ENCODE data around the gene DSCAML1. TPM values are rescaled to one million over a fixed set of nuclear protein-coding genes. Genes with fewer than 3 reads are reported as not detected.

Gene DSCAML1
- total RNA-seq, 1 experiment from 2014 or later = not detected

DNA sequence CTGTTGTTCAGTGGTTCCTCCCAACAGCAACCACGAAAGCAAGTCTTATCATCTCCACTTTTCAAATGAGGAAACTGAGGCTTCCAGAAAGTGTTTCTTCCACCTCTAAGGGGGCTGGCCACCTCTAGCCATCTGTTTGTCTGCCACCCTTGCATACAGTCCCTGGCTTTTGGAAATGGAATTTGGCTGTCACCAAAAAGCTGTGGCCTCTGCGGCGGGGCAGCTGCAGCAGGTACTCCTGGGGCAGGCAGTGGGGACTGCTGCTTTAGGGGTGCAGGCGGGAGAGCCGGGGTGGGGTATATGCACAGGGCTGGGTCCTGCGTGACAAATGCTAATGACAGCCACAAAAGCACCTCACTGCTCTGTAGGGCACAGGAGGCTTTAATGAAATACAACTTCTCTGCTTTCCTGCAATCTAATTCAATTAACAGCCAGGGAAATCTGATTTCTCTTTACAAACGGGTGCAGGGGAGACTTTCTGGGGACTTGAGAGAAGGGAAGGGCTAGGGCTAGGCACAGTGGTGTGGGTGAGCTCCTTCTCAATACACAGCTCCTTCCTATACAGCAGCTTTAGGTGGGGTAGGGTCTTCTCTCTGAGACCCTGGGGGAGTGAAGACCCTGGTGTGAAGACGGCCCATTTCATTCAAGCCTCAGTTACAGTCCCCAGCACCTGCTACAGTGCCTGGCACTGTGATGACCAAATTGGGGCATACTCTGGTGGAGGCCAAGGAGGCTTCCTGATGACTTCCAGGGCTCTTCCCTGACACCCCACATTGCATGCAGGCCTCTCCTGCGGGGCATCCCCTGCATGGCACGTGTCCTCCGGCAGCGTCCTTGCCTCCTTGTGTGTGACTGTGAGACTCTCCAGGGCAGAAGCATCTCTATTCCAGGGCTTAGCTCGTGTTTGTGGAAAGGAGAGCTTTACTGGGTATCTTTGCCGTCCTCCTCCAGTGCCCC lies 307.7 kb downstream of the DSCAML1 start:
- ChIA-PET POLR2A (no interaction called here), RAD21 (ENCODE audit: low non-redundant PET in 1 of 2, low total read pairs in 2 of 2, uncharacterized antibody in 2 of 2, unreplicated experiment in 2 of 2) (no interaction called here), CTCF (no interaction called here)
- Histone ChIP-seq H4K20me1 (ENCODE audit: insufficient read depth) (no peaks in the 10 kb centered on the region), H3K79me2 (ENCODE audit: insufficient read depth, low read length) (no peaks in the 10 kb centered on the region), H3K9me2 (ENCODE audit: insufficient read depth) (no peaks in the 10 kb centered on the region), H3K36me3 (ENCODE audit: control insufficient read depth in 1 of 2, insufficient read depth in 2 of 2, low read length in 2 of 2) (no peaks in the 10 kb centered on the region), H3K27ac (ENCODE audit: low read depth, low read length) (no peak overlapping the region), H3K27me3 (ENCODE audit: insufficient read depth, low read length) (no peaks in the 10 kb centered on the region; the same call in 1 of the 2 replicates), H3K9me3 (ENCODE audit: control insufficient read depth in 1 of 2, insufficient read depth in 1 of 2, low read depth in 1 of 2, low read length in 2 of 2) (no peaks in the 10 kb centered on the region), H3K4me2 (ENCODE audit: low read length) (no peak overlapping the region), H2AFZ (ENCODE audit: low read depth, low read length, poor library complexity, severe bottlenecking) (no peak overlapping the region), H3K4me3 (replicated peaks in 1 of 2; ENCODE audit: low read depth in 1 of 2, low read length in 2 of 2) (no peak overlapping the region), H3K9ac (ENCODE audit: low read length) (no peak overlapping the region), H3K4me1 (ENCODE audit: control insufficient read depth in 1 of 2, insufficient read depth in 2 of 2, low read length in 2 of 2) (no peaks in the 10 kb centered on the region)
- BruUV-seq (replicated peaks) = no TSS peak
- no peak for DNase-seq (ENCODE audit: low read depth, low spot score)
- ATAC-seq = no peak
- no peak for TF ChIP-seq ZFX (IDR thresholded peaks at IDR 0.05)
- TF ChIP-seq SP1 (IDR thresholded peaks at IDR 0.05; ENCODE audit: low read depth) = no peak
- no peak for TF ChIP-seq CEBPB (IDR thresholded peaks at IDR 0.05; ENCODE audit: low read depth)
- TF ChIP-seq, protein P1, sequence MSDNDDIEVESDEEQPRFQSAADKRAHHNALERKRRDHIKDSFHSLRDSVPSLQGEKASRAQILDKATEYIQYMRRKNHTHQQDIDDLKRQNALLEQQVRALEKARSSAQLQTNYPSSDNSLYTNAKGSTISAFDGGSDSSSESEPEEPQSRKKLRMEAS (IDR thresholded peaks at IDR 0.05) = no peak
- intact Hi-C loops (cut with micrococcal nuclease) = no loop called here

GRCh38 chr11:117486059-117486458 lies 311.0 kb downstream of the DSCAML1 start:
- H3K9ac ChIP-seq (ENCODE audit: low read length) = no peak overlapping the region
- CTCF ChIA-PET = no interaction called here
- TF ChIP-seq TCF7L2 (IDR thresholded peaks at IDR 0.05; ENCODE audit: borderline replicate concordance, extremely low read depth, insufficient read depth, insufficient read length) = no peak
- TF ChIP-seq EGR1 (IDR thresholded peaks at IDR 0.05; ENCODE audit: low read depth) = no peak
- TF ChIP-seq, protein P2, sequence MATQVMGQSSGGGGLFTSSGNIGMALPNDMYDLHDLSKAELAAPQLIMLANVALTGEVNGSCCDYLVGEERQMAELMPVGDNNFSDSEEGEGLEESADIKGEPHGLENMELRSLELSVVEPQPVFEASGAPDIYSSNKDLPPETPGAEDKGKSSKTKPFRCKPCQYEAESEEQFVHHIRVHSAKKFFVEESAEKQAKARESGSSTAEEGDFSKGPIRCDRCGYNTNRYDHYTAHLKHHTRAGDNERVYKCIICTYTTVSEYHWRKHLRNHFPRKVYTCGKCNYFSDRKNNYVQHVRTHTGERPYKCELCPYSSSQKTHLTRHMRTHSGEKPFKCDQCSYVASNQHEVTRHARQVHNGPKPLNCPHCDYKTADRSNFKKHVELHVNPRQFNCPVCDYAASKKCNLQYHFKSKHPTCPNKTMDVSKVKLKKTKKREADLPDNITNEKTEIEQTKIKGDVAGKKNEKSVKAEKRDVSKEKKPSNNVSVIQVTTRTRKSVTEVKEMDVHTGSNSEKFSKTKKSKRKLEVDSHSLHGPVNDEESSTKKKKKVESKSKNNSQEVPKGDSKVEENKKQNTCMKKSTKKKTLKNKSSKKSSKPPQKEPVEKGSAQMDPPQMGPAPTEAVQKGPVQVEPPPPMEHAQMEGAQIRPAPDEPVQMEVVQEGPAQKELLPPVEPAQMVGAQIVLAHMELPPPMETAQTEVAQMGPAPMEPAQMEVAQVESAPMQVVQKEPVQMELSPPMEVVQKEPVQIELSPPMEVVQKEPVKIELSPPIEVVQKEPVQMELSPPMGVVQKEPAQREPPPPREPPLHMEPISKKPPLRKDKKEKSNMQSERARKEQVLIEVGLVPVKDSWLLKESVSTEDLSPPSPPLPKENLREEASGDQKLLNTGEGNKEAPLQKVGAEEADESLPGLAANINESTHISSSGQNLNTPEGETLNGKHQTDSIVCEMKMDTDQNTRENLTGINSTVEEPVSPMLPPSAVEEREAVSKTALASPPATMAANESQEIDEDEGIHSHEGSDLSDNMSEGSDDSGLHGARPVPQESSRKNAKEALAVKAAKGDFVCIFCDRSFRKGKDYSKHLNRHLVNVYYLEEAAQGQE (IDR thresholded peaks at IDR 0.05; ENCODE audit: low read depth) = no peak
- no peak for TF ChIP-seq SP1 (IDR thresholded peaks at IDR 0.05; ENCODE audit: low read depth)
- TF ChIP-seq CEBPB (IDR thresholded peaks at IDR 0.05; ENCODE audit: low read depth) = no peak
- TF ChIP-seq, protein P1 (IDR thresholded peaks at IDR 0.05) = no peak
- no peak for TF ChIP-seq ZNF274 (IDR thresholded peaks at IDR 0.05; ENCODE audit: low read depth, low read length)
- TF ChIP-seq, protein P3, sequence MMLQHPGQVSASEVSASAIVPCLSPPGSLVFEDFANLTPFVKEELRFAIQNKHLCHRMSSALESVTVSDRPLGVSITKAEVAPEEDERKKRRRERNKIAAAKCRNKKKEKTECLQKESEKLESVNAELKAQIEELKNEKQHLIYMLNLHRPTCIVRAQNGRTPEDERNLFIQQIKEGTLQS (IDR thresholded peaks at IDR 0.05) = no peak
- TF ChIP-seq POLR2AphosphoS5 (IDR thresholded peaks at IDR 0.05; ENCODE audit: low read depth, low read length) = no peak
- no peak overlapping the region for H3K27ac ChIP-seq (ENCODE audit: low read depth, low read length)
- ATAC-seq = no peak
- H3K4me2 ChIP-seq (ENCODE audit: low read length) = no peak overlapping the region
- POLR2A ChIA-PET = no interaction called here
- H3K27me3 ChIP-seq (ENCODE audit: insufficient read depth, low read length) = peaks cover 5% of the 10 kb centered on the region; the same call in 1 of the 2 replicates
- RAD21 ChIA-PET (ENCODE audit: low non-redundant PET in 1 of 2, low total read pairs in 2 of 2, uncharacterized antibody in 2 of 2, unreplicated experiment in 2 of 2) = no interaction called here
- no peaks in the 10 kb centered on the region for H3K79me2 ChIP-seq (ENCODE audit: insufficient read depth, low read length)
- H3K9me3 ChIP-seq (ENCODE audit: control insufficient read depth in 1 of 2, insufficient read depth in 1 of 2, low read depth in 1 of 2, low read length in 2 of 2) = no peaks in the 10 kb centered on the region
- no peaks in the 10 kb centered on the region for H4K20me1 ChIP-seq (ENCODE audit: insufficient read depth)
- H2AFZ ChIP-seq (ENCODE audit: low read depth, low read length, poor library complexity, severe bottlenecking) = no peak overlapping the region
- H3K36me3 ChIP-seq (ENCODE audit: control insufficient read depth in 1 of 2, insufficient read depth in 2 of 2, low read length in 2 of 2) = no peaks in the 10 kb centered on the region
- no TSS peak for BruUV-seq (replicated peaks)
- intact Hi-C loops (cut with micrococcal nuclease) = no loop called here
- no peaks in the 10 kb centered on the region for H3K4me1 ChIP-seq (ENCODE audit: control insufficient read depth in 1 of 2, insufficient read depth in 2 of 2, low read length in 2 of 2)
- no peak overlapping the region for H3K4me3 ChIP-seq (replicated peaks in 1 of 2; ENCODE audit: low read depth in 1 of 2, low read length in 2 of 2)
- no peak for DNase-seq (ENCODE audit: low read depth, low spot score)
- H3K9me2 ChIP-seq (ENCODE audit: insufficient read depth) = no peaks in the 10 kb centered on the region

Data from HCT116 (cell line).